GM19438 (cell line): ENCODE data around the gene SCN3A.

Source experiments
- ATAC-seq: cut with Tn5 transposase; IDR thresholded peaks from one replicate; pipeline ENCODE4 v1.9.1; 2021; ENCODE audit warnings: low read depth; ENCODE audit not compliant: unreplicated experiment

Gene SCN3A

DNA sequence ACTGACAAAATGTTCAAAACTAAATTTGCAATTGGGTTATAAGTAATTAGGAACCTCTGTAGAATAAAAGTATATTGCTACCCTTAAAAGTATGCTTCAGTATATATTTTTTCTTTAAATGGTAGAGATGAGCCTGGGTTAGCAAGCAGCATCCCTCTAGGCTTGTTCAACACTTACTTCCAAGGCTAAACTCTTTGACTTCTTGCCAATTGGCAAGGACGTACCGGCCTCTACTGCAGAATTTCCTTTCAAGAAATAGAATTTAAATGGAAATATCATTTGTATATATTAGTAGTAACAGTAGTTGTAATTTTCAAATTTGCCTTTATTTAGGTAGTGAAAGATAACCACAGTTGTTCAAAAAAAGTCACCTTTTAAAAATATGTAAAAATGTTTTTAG lies 143.4 kb downstream of the SCN3A start:
- ATAC-seq, result no peak

DNA sequence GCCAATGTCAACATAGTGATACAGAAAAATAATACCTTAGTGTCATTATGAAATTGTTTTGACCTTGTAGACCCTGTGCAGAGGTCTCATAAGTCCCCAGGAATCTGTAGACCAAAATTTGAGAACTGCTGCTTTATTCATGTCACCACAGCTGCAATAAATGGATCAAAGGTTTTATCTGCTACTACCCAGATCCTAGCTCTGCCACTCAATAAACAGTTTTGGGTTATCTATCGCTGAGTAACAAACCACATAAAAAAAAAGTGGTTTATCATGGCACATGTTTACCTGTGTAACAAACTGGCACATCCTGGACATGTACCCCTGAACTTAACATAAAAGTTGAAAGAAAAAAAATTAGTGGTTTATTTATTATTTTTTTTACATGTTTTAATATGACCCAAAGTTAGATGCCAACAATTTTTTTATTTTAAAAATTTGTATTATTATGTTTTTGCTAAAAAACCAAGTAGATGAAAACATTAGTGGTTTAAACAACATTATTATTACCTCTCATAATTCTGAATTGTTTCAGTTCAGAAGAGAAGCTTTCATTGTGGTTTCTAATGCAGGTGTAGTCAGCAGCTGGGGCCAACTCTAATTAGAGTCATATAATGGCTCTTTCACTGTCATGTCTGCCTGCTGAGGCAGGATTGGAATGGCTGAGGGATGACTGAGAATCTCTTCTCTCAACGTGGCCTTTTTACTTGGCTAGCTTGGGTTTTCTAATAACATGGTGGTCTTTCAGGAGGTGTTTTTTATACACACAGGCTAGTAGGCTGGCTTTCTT lies 145.2 kb downstream of the SCN3A start:
- ATAC-seq, result no peak

DNA sequence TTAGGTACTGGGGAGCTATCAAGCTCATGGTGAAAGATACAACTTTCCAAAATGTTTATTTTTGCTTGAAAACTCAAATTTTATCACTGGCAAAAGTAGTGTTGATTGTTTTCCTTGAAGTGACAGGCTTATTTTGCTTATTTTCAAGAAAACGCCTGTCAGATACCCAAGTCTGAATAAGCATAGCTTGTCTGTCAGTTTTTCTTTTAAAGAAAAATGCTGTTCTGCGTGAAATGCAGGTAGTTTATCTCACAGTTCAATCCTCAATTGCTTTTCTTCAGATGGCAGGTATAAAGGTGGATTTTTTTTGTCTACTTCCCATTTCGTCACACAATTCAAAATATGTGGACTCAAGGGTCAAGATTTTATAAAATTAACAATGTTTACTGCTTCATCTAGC lies 145.9 kb downstream of the SCN3A start:
- no peak for ATAC-seq

DNA sequence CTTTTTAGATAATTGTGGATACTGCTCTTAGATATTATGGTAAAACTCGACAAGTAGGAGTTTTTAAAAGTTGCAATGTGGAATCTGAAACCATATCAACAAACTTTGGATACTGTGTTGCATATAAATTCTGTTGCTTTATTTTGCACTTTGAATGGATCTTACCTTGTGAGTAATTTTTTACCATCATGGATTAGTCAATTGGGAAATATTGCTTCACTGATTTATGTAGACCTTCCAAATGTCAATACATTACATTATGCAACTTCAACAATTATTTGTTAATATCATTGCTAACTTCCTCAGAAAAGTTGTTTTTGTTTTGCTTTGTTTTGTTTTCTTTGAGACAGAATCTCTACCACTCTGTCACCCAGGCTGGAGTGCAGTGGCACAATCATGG lies 146.5 kb downstream of the SCN3A start:
- no peak for ATAC-seq

DNA sequence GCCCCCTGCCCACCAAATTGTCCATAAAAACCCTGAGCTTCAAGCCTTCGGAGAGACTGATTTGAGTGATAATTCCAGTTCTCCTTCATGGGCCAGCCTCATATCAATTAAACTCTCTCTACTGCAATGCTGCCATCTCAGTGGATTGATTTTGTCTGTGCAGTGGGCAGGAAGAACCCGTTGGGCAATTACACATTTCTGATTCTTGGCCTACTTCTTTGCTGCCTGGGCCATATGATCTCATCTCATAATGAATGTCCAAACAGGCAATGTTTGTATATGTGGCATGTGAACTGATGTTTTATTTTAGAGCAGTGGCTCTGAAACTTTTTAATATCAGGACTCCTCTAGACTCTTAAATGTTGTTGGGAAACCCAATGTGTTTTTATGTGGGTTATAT lies 147.3 kb downstream of the SCN3A start:
- ATAC-seq, result no peak

DNA sequence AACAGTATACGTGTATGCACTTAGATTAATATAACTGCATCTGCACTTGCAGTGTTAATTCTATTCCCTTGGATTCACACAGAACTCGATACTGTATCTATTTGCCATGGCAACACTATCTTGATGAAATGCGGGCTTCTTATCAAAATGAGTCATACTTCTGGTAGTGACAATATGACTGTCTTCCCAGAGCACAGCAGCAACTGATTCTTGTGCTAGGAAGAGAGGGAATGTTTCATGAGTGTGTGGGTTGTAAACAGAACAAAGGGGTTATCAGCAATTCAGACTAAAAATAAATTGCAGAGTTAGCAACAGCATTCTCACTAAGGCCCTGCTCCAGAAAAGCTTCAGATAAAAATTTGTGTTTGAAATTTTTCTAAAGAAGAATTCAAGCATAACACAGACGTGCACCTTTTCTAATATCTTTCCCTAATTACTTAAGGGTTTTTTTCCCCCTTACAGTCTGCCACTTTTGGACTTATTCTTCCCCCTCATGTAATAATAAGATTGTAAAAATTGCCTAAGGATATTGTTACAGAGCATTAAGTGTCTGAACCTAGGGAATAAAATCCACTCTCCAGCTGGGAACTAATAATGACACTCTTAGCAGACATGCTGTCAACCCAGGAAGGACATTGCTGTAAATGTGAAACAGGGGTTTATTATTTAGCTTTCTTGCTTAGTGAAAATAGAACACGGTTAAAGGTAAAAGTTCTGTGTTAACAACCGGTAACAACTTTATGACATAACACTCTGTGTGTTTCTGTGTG lies 148.6 kb downstream of the SCN3A start:
- no peak for ATAC-seq

DNA sequence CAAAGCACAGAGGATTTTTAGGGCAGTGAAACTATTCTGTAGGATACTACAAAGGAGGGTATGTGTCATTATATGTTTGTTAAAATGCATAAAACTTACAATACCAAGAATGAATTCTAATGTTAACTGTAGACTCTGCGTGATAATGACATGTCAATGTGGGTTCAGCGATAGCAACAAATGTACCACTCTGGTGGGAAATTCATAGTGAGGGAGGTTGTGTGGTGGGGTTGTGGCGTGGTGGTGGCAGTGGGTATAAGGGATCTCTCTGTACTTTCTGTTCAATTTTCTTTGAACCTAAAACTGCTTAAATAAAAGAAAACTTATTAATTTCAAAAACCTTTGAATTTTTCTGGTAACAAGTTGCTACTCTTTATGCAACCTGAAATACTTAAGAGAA lies 149.2 kb downstream of the SCN3A start:
- ATAC-seq, result no peak

DNA sequence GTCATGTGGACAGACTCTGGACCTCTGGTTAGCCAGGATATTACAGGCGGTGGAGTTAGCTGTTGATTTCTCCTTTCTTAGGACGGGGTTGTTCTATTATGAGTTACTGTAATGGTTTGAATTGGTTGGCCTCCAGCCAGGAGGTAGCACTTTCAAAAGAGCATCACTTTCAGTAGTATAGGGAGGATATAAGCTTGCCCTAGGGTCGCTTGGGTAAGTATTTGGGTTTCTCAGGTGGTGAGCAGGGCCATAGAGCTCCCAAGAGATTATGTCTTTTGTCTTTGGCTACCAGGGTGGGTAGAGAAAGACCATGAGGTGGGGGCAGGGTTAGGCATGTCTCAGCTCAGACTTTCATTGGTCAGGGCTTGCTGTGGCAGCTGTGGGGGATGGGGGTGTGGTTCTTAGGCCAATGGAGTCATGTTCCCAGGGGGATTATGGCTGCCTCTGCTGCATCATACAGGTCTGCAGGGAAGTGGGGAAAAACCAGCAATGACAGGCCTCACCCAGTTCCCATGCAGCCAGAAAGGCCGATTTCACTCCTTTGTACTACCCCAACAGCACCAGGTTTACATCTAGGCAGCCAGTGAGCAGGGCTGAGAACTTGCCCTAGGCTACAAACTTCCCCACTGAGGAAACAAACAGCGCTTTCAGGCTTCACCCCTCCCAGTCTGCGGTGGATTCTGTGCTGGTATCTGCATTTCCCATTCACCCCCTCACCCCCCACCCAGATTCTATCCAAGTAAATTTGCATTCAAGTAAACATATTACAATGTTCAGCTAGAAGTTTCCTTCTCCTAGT lies 159.1 kb downstream of the SCN3A start:
- ATAC-seq, result no peak
